Astrocyte of the cerebellum (primary cell): ENCODE data around the gene RAB31.

Source experiments
- DNase-seq: peaks from one replicate; pipeline ENCODE4 v3.0.0-alpha.2; 2011; ENCODE audit warnings: low read depth
- H3K4me3 ChIP-seq: 2 replicates; pipeline ENCODE4 v1.5.1; 2011; ENCODE audit warnings: mild to moderate bottlenecking, low read depth, low read length, moderate library complexity
- in situ Hi-C: cut with HindIII; loops from 2 replicates; pipeline ENCODE4 v1.10.0; 2017; ENCODE audit warnings: low sequenced_read_pairs
- TF ChIP-seq, protein P1 (sequence below): IDR thresholded peaks from 2 replicates; pipeline ENCODE4 v1.5.1; 2012; ENCODE audit warnings: low read length, low read depth, moderate library complexity, mild to moderate bottlenecking; ENCODE audit errors: missing control alignments

RAB31 gene

DNA sequence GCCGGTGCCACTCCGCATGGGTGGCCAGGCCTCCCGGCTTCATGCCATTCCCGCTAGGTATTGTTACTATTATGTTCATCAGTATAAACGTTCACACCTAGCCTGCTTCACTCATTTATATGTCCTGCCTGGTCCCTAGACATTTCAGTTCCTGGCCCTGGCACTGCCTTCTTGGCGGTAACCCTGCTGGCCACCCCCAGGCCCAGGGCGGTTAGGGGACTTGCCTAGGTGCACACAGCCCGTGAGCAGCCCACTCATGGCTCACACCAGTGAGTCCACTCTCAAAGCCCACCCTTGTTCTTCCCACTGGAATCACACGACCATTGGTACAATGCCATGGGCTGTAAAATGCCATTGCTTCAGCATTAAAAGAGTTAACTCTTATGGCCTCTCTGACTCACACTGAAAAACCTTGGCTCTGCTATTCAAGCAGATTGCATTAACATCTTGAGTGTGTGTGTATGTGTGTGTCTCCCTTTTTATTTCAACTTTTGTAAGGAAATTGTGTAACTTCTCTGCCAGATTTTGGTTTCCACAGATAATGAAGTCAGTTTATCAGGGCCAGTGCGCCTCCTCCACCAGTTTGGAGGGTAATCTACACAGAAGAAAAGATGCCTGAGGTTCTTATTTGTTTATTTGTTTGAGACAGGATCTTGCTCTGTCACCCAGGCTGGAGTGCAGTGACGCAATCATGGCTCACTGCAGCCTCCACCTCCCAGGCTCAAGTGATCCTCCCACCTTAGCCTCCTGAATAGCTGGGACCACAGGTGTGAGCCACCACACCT lies 74.2 kb downstream of the RAB31 start:
- DNase-seq, result peak; percentile 63
- in situ Hi-C loops, result no loop called here
- TF ChIP-seq, protein P1, sequence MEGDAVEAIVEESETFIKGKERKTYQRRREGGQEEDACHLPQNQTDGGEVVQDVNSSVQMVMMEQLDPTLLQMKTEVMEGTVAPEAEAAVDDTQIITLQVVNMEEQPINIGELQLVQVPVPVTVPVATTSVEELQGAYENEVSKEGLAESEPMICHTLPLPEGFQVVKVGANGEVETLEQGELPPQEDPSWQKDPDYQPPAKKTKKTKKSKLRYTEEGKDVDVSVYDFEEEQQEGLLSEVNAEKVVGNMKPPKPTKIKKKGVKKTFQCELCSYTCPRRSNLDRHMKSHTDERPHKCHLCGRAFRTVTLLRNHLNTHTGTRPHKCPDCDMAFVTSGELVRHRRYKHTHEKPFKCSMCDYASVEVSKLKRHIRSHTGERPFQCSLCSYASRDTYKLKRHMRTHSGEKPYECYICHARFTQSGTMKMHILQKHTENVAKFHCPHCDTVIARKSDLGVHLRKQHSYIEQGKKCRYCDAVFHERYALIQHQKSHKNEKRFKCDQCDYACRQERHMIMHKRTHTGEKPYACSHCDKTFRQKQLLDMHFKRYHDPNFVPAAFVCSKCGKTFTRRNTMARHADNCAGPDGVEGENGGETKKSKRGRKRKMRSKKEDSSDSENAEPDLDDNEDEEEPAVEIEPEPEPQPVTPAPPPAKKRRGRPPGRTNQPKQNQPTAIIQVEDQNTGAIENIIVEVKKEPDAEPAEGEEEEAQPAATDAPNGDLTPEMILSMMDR, result no peak
- no peak overlapping the region for H3K4me3 ChIP-seq

DNA sequence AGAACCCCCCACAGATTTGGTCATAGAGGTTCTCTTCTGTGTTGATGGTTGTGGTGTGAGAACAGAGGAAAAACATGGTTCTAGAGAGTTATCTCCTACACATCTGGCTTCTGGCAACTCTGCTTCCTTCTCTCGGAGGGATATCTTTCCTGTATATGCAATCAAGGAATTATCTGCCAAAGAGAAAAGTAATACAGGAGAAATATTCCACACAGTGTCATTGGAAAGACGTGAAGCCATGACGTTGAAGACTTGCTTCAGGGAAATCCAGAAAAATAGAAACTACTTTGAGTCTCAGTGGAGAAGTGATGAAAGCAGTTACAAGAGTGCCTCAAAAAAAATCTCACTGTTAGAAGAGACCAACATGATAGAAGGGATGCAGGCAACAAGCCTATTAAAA lies 78.5 kb downstream of the RAB31 start:
- in situ Hi-C loops, result no loop called here
- no peak for DNase-seq
- TF ChIP-seq, protein P1, result no peak
- H3K4me3 ChIP-seq, result no peak overlapping the region

DNA sequence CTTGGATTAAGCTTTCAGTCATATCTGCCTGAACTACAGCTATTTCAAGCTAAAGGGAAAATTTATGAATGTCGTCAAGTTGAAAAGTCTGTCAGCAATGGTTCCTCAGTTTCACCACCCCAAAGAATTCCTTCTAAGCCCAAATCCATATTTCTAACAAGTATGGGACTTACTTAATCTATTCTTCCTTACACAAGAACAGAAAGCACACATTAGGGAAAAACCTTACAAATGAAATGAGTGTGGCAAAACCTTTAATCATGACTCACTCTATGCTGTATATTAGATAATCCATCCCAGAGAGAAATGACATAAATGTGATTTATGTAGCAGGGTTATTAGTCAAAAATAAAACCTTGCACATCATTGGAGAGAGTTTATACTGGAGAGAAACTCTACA lies 78.9 kb downstream of the RAB31 start:
- no peak overlapping the region for H3K4me3 ChIP-seq
- in situ Hi-C loops, result no loop called here
- TF ChIP-seq, protein P1, result no peak
- no peak for DNase-seq

DNA sequence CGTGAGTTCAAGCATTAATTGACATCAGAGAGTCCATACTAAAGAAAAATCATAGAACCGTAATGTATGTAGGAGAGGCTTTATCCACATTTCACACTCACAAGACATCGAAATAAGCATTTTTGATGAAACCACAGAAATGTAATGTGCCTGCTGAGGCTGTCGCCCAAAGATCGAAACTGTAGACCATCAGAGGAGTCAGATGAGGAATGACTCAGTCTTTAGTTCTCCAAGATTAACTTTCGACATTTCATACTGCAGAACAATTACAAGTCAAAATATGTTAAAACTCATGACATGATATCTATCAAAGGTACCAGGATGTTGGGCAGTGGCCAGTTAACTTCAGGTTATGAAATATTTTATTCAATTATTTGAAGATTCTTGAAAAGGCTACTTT lies 79.6 kb downstream of the RAB31 start:
- no peak for DNase-seq

GRCh38 chr18:9788140-9788539 lies 80.0 kb downstream of the RAB31 start:
- in situ Hi-C loops, result no loop called here
- no peak for DNase-seq
- no peak overlapping the region for H3K4me3 ChIP-seq
- TF ChIP-seq, protein P1, result no peak

More for the DNA sequence above, 79.6 kb downstream of the RAB31 start:
- in situ Hi-C loops, result no loop called here
- TF ChIP-seq, protein P1, result no peak
- H3K4me3 ChIP-seq, result no peak overlapping the region

GRCh38 chr18:9788860-9789259 lies 80.8 kb downstream of the RAB31 start:
- in situ Hi-C loops, result no loop called here
- H3K4me3 ChIP-seq, result no peak overlapping the region
- TF ChIP-seq, protein P1, result no peak
- no peak for DNase-seq
